Upper lobe of left lung (tissue), 6 donors: Measurements from ENCODE around the gene YIPF1. TPM values are rescaled to one million over a fixed set of nuclear protein-coding genes. Genes with fewer than 3 reads are reported as not detected.

Experiments used
- ATAC-seq, 2 donors: fragments of 200-7000 bp; cut with Tn5 transposase; one replicate each; pipeline ENCODE4 v1.9.1; 2022; ENCODE audit warnings: mild to moderate bottlenecking in 2 of 2, moderate library complexity in 2 of 2; ENCODE audit not compliant: low FRiP score in 2 of 2
- DNase-seq, 2 donors: peaks; one replicate each; pipeline ENCODE4 v3.0.0-alpha.2; 2019 to 2020
- H3K27ac ChIP-seq, 4 donors: fragments of 200-600 bp; sonication (generic); one replicate each; pipeline ENCODE4 v1.5.1; 2016 to 2019
- H3K27me3 ChIP-seq, 4 donors: fragments of 200-600 bp; sonication (generic); one replicate each; pipeline ENCODE4 v1.5.1; 2017 to 2019
- H3K36me3 ChIP-seq, 4 donors: fragments of 200-600 bp; sonication (generic); one replicate each; pipeline ENCODE4 v1.5.1; 2016 to 2019
- H3K4me1 ChIP-seq, 4 donors: fragments of 200-600 bp; sonication (generic); one replicate each; pipeline ENCODE4 v1.5.1; 2018 to 2019
- H3K4me3 ChIP-seq, 4 donors: fragments of 200-600 bp; sonication (generic); one replicate each; pipeline ENCODE4 v1.5.1; 2017 to 2019; ENCODE audit warnings: mild to moderate bottlenecking in 2 of 4, moderate library complexity in 1 of 4
- H3K9me3 ChIP-seq, 4 donors: fragments of 200-600 bp; sonication (generic); one replicate each; pipeline ENCODE4 v1.5.1; 2018 to 2019
- CTCF ChIP-seq, 6 experiments: fragments of 450-650 bp in 4 of 6; fragments of 200-600 bp in 2 of 6; sonication (generic) in 2 of 6; IDR thresholded peaks; one replicate each; pipeline ENCODE4 v1.5.1; 2016 to 2019; ENCODE audit warnings: antibody characterized with exemption in 6 of 6
- EP300 ChIP-seq, 4 donors: sonication (generic); formaldehyde crosslinking; IDR thresholded peaks; one replicate each; pipeline ENCODE4 v1.5.1; 2017; ENCODE audit warnings: antibody characterized with exemption in 4 of 4, control low read depth in 2 of 4
- POLR2A ChIP-seq, 4 donors: fragments of 450-650 bp; IDR thresholded peaks; one replicate each; pipeline ENCODE4 v1.5.1; 2016 to 2017; ENCODE audit warnings: antibody characterized with exemption in 4 of 4, mild to moderate bottlenecking in 2 of 4
- POLR2AphosphoS5 ChIP-seq, 2 donors: sonication (generic); formaldehyde crosslinking; IDR thresholded peaks; one replicate each; pipeline ENCODE4 v1.5.1; 2017; ENCODE audit warnings: antibody characterized with exemption in 2 of 2
- WGBS, 2 donors: methylation state at CpG; one replicate each; pipeline ENCODE4 v1.1.5; 2017 to 2018; 5-methylcytosine and 5-hydroxymethylcytosine counted together
- total RNA-seq, 6 donors: library from RNA; depleted of rRNA in 4 of 6; stranded (reverse); fragments of >200 nt in 4 of 6; gene quantifications; one replicate each; pipeline versions ENCODE4 v1.1.0 to v1.2.1, GENCODE V29; 2016 to 2021
- donor health status: DM: no; HTN: no; CAD: no; lungs with moderate emphysema.
- donor health status: DM: no; HTN: yes; CAD: no; lungs with severe emphysema.

The YIPF1 gene
- total RNA-seq, 6 donors from 2014 or later = 14.8 to 52.4 (median 22.0) TPM

- WGBS, 2 donors = 97 to 98% methylated on average over 2 of the region's 2 CpGs
- ATAC-seq (no peak), DNase-seq (no peak)
- H3K27ac ChIP-seq = no peak overlapping the region
- peaks cover 0 to 25% (median 9%) of the 10 kb centered on the region in 4 donors for H3K36me3 ChIP-seq
- no peaks in the 10 kb centered on the region for H3K4me1 ChIP-seq
- TF ChIP-seq POLR2A (IDR thresholded peaks at IDR 0.05) (no peak), CTCF (IDR thresholded peaks at IDR 0.05) (no peak), EP300 (IDR thresholded peaks at IDR 0.05) (no peak), POLR2AphosphoS5 (IDR thresholded peaks at IDR 0.05) (no peak)
- H3K4me3 ChIP-seq = no peak overlapping the region
- H3K27me3 ChIP-seq = no peaks in the 10 kb centered on the region
- H3K9me3 ChIP-seq = peaks cover 0 to 6% (median 3%) of the 10 kb centered on the region in 4 donors
These were observed 41.9 kb upstream of the YIPF1 start for GRCh38 chr1:53931523-53931922.

- Histone ChIP-seq H3K27ac (no peak overlapping the region), H3K4me1 (no peaks in the 10 kb centered on the region), H3K27me3 (no peaks in the 10 kb centered on the region), H3K4me3 (no peak overlapping the region), H3K9me3 (peaks cover 0 to 6% (median 3%) of the 10 kb centered on the region in 4 donors), H3K36me3 (peaks cover 0 to 25% (median 9%) of the 10 kb centered on the region in 4 donors)
- ATAC-seq = no peak
- 93 to 96% methylated on average over 3 of the region's 3 CpGs for WGBS, 2 donors
- TF ChIP-seq POLR2AphosphoS5 (IDR thresholded peaks at IDR 0.05) = no peak
- TF ChIP-seq POLR2A (IDR thresholded peaks at IDR 0.05) = no peak
- no peak for TF ChIP-seq EP300 (IDR thresholded peaks at IDR 0.05)
- TF ChIP-seq CTCF (IDR thresholded peaks at IDR 0.05) = no peak
- DNase-seq = no peak
These were observed 41.3 kb upstream of the YIPF1 start for GRCh38 chr1:53930932-53931331.

GRCh38 chr1:53929246-53929960, 39.8 kb upstream of the YIPF1 start:
- Histone ChIP-seq H3K4me1 (no peaks in the 10 kb centered on the region), H3K27ac (no peak overlapping the region), H3K9me3 (peaks cover 0 to 6% (median 2%) of the 10 kb centered on the region in 4 donors), H3K27me3 (no peaks in the 10 kb centered on the region), H3K36me3 (peaks cover 0 to 26% (median 6%) of the 10 kb centered on the region in 4 donors), H3K4me3 (no peak overlapping the region)
- TF ChIP-seq EP300 (IDR thresholded peaks at IDR 0.05) (no peak), POLR2AphosphoS5 (IDR thresholded peaks at IDR 0.05) (no peak), POLR2A (IDR thresholded peaks at IDR 0.05) (no peak), CTCF (IDR thresholded peaks at IDR 0.05) (no peak)
- ATAC-seq (no peak), DNase-seq (no peak)
- 94 to 95% methylated on average over 2 of the region's 2 CpGs for WGBS, 2 donors

GRCh38 chr1:53927376-53927881, 37.8 kb upstream of the YIPF1 start:
- Histone ChIP-seq H3K4me3 (no peak overlapping the region), H3K36me3 (peaks cover 0 to 43% (median 14%) of the 10 kb centered on the region in 4 donors), H3K27ac (no peak overlapping the region), H3K27me3 (no peaks in the 10 kb centered on the region), H3K4me1 (no peaks in the 10 kb centered on the region), H3K9me3 (no peaks in the 10 kb centered on the region)
- DNase-seq (no peak), ATAC-seq (no peak)
- 91 to 98% methylated on average over 2 of the region's 2 CpGs for WGBS, 2 donors
- TF ChIP-seq POLR2AphosphoS5 (IDR thresholded peaks at IDR 0.05) (no peak), CTCF (IDR thresholded peaks at IDR 0.05) (no peak), EP300 (IDR thresholded peaks at IDR 0.05) (no peak), POLR2A (IDR thresholded peaks at IDR 0.05) (no peak)
